HUES48 (cell line): Measurements from ENCODE around the gene ALS2CL.

Experiments
- H3K27ac ChIP-seq: one replicate; pipeline ENCODE4 v1.7.0; 2013; ENCODE audit warnings: low read depth, low read length, inconsistent platforms
- H3K27me3 ChIP-seq: 2 replicates; pipeline ENCODE4 v1.6.1; 2013; ENCODE audit warnings: mild to moderate bottlenecking, low read length; ENCODE audit not compliant: control insufficient read depth, insufficient read depth
- H3K36me3 ChIP-seq: 2 replicates; pipeline ENCODE4 v1.6.1; 2013; ENCODE audit warnings: low read length; ENCODE audit not compliant: control insufficient read depth, insufficient read depth
- H3K4me1 ChIP-seq: 2 replicates; pipeline ENCODE4 v1.6.1; 2013; ENCODE audit warnings: mild to moderate bottlenecking, low read length; ENCODE audit not compliant: control insufficient read depth, insufficient read depth
- H3K4me3 ChIP-seq: 2 replicates; pipeline ENCODE4 v1.5.1; 2013; ENCODE audit warnings: mild to moderate bottlenecking, low read depth, low read length
- H3K9ac ChIP-seq: 2 replicates; pipeline ENCODE4 v1.6.1; 2013; ENCODE audit warnings: mild to moderate bottlenecking, low read depth, low read length, moderate library complexity
- H3K9me3 ChIP-seq: 2 replicates; pipeline ENCODE4 v1.6.1; 2013; ENCODE audit warnings: low read length; ENCODE audit not compliant: control insufficient read depth, insufficient read depth

Gene ALS2CL

GRCh38 chr3:46640927-46641326 lies 52.6 kb downstream of the ALS2CL start:
- Histone ChIP-seq H3K4me1 (no peaks in the 10 kb centered on the region), H3K4me3 (no peak overlapping the region), H3K9ac (no peak overlapping the region), H3K36me3 (no peaks in the 10 kb centered on the region), H3K27ac (no peak overlapping the region), H3K9me3 (no peaks in the 10 kb centered on the region), H3K27me3 (no peaks in the 10 kb centered on the region)

GRCh38 chr3:46639221-46639620 lies 54.3 kb downstream of the ALS2CL start:
- no peak overlapping the region for H3K27ac ChIP-seq
- no peak overlapping the region for H3K4me3 ChIP-seq
- no peaks in the 10 kb centered on the region for H3K4me1 ChIP-seq
- no peaks in the 10 kb centered on the region for H3K27me3 ChIP-seq
- H3K9ac ChIP-seq = no peak overlapping the region
- no peaks in the 10 kb centered on the region for H3K9me3 ChIP-seq
- H3K36me3 ChIP-seq = no peaks in the 10 kb centered on the region

- Histone ChIP-seq H3K9me3 (no peaks in the 10 kb centered on the region), H3K27ac (no peak overlapping the region), H3K4me1 (peaks cover 4% of the 10 kb centered on the region; the same call in 1 of the 2 replicates), H3K27me3 (no peaks in the 10 kb centered on the region), H3K9ac (no peak overlapping the region), H3K4me3 (no peak overlapping the region), H3K36me3 (no peaks in the 10 kb centered on the region)
Observed at GRCh38 chr3:46634856-46635255, 58.6 kb downstream of the ALS2CL start.

- Histone ChIP-seq H3K4me3 (no peak overlapping the region), H3K27me3 (no peaks in the 10 kb centered on the region), H3K36me3 (no peaks in the 10 kb centered on the region), H3K9ac (no peak overlapping the region), H3K27ac (no peak overlapping the region), H3K9me3 (no peaks in the 10 kb centered on the region), H3K4me1 (peaks cover 20% of the 10 kb centered on the region)
Observed at GRCh38 chr3:46632792-46633191, 60.7 kb downstream of the ALS2CL start.

- Histone ChIP-seq H3K9me3 (no peaks in the 10 kb centered on the region), H3K9ac (peak overlapping the region; percentile 38), H3K4me1 (peaks cover 25% of the 10 kb centered on the region), H3K4me3 (peak overlapping the region; percentile 43; the same call in 1 of the 2 replicates), H3K27me3 (no peaks in the 10 kb centered on the region), H3K27ac (peak overlapping the region; percentile 60), H3K36me3 (no peaks in the 10 kb centered on the region)
Observed at GRCh38 chr3:46629551-46630517, 63.6 kb downstream of the ALS2CL start.

GRCh38 chr3:46628901-46629369 lies 64.5 kb downstream of the ALS2CL start:
- Histone ChIP-seq H3K27ac (no peak overlapping the region), H3K9me3 (no peaks in the 10 kb centered on the region), H3K36me3 (no peaks in the 10 kb centered on the region), H3K4me3 (no peak overlapping the region), H3K4me1 (peaks cover 26% of the 10 kb centered on the region), H3K9ac (peak overlapping the region; percentile 38; the same call in 1 of the 2 replicates), H3K27me3 (no peaks in the 10 kb centered on the region)

- Histone ChIP-seq H3K4me1 (peaks cover 26% of the 10 kb centered on the region), H3K9ac (no peak overlapping the region), H3K27ac (no peak overlapping the region), H3K4me3 (no peak overlapping the region), H3K9me3 (no peaks in the 10 kb centered on the region), H3K36me3 (no peaks in the 10 kb centered on the region), H3K27me3 (no peaks in the 10 kb centered on the region)
Observed at GRCh38 chr3:46627078-46627477, 66.4 kb downstream of the ALS2CL start.

GRCh38 chr3:46626039-46626438 lies 67.4 kb downstream of the ALS2CL start:
- Histone ChIP-seq H3K4me3 (no peak overlapping the region), H3K36me3 (no peaks in the 10 kb centered on the region), H3K27ac (no peak overlapping the region), H3K4me1 (peaks cover 26% of the 10 kb centered on the region), H3K9me3 (no peaks in the 10 kb centered on the region), H3K9ac (no peak overlapping the region), H3K27me3 (no peaks in the 10 kb centered on the region)

GRCh38 chr3:46624975-46625490 lies 68.4 kb downstream of the ALS2CL start:
- H3K36me3 ChIP-seq = no peaks in the 10 kb centered on the region
- H3K9ac ChIP-seq = no peak overlapping the region
- H3K4me3 ChIP-seq = no peak overlapping the region
- H3K27ac ChIP-seq = peak overlapping the region; percentile 11
- H3K27me3 ChIP-seq = no peaks in the 10 kb centered on the region
- no peaks in the 10 kb centered on the region for H3K9me3 ChIP-seq
- H3K4me1 ChIP-seq = peaks cover 33% of the 10 kb centered on the region

- Histone ChIP-seq H3K27me3 (no peaks in the 10 kb centered on the region), H3K36me3 (no peaks in the 10 kb centered on the region), H3K4me3 (no peak overlapping the region), H3K9ac (no peak overlapping the region), H3K27ac (peak overlapping the region; percentile 11), H3K9me3 (no peaks in the 10 kb centered on the region), H3K4me1 (peaks cover 33% of the 10 kb centered on the region)
Observed at GRCh38 chr3:46624533-46624932, 68.9 kb downstream of the ALS2CL start.
